Measurements from ENCODE around the gene GDF2.

Gene GDF2

GRCh38 chr10:47322300-47323061 is at the start of gene GDF2:
Gene GDF2 (plus strand): TSS chr10:47322454. CDS start chr10:47322669, 215 bp downstream.
- DNase-seq (ENCODE audit: low read depth in 2 of 2): no peak

- DNase-seq (ENCODE audit: low read depth in 2 of 2): no peak
Measured at GRCh38 chr10:47276071-47276470, 46.2 kb upstream of the GDF2 start.

- no peak for DNase-seq (ENCODE audit: low read depth in 2 of 2)
Measured at GRCh38 chr10:47276576-47277351, 45.5 kb upstream of the GDF2 start.

- DNase-seq (ENCODE audit: low read depth in 2 of 2): peak in 1 of 2 donors; percentile 22
Measured at GRCh38 chr10:47277352-47278151, 44.7 kb upstream of the GDF2 start.

GRCh38 chr10:47278152-47278473 is 44.1 kb upstream of the GDF2 start:
- DNase-seq (ENCODE audit: low read depth in 2 of 2): no peak

- no peak for DNase-seq (ENCODE audit: low read depth in 2 of 2)
Measured at GRCh38 chr10:47278720-47279119, 43.5 kb upstream of the GDF2 start.

- no peak for DNase-seq (ENCODE audit: low read depth in 2 of 2)
Measured at GRCh38 chr10:47279276-47279675, 43.0 kb upstream of the GDF2 start.

- no peak for DNase-seq (ENCODE audit: low read depth in 2 of 2)
Measured at GRCh38 chr10:47282005-47282656, 40.1 kb upstream of the GDF2 start.

- DNase-seq (ENCODE audit: low read depth in 2 of 2): no peak
Measured at GRCh38 chr10:47282657-47283018, 39.6 kb upstream of the GDF2 start.

- DNase-seq (ENCODE audit: low read depth in 2 of 2): no peak
Measured at GRCh38 chr10:47283101-47283630, 39.1 kb upstream of the GDF2 start.

GRCh38 chr10:47283848-47284247 is 38.4 kb upstream of the GDF2 start:
- DNase-seq (ENCODE audit: low read depth in 2 of 2): no peak

- DNase-seq (ENCODE audit: low read depth in 2 of 2): no peak
Measured at GRCh38 chr10:47285381-47286115, 36.7 kb upstream of the GDF2 start.

GRCh38 chr10:47286116-47286505 is 36.1 kb upstream of the GDF2 start:
- DNase-seq (ENCODE audit: low read depth in 2 of 2): no peak

GRCh38 chr10:47286591-47287315 is 35.5 kb upstream of the GDF2 start:
- DNase-seq (ENCODE audit: low read depth in 2 of 2): no peak

GRCh38 chr10:47287365-47287802 is 34.9 kb upstream of the GDF2 start:
- DNase-seq (ENCODE audit: low read depth in 2 of 2): no peak

- DNase-seq (ENCODE audit: low read depth in 2 of 2): no peak
Measured at GRCh38 chr10:47287805-47288204, 34.4 kb upstream of the GDF2 start.

GRCh38 chr10:47288236-47288635 is 34.0 kb upstream of the GDF2 start:
- no peak for DNase-seq (ENCODE audit: low read depth in 2 of 2)

- DNase-seq (ENCODE audit: low read depth in 2 of 2): no peak
Measured at GRCh38 chr10:47288916-47289495, 33.2 kb upstream of the GDF2 start.

GRCh38 chr10:47289921-47290320 is 32.3 kb upstream of the GDF2 start:
- DNase-seq (ENCODE audit: low read depth in 2 of 2): no peak

GRCh38 chr10:47290338-47290737 is 31.9 kb upstream of the GDF2 start:
- no peak for DNase-seq (ENCODE audit: low read depth in 2 of 2)

Measured in activated CD8-positive, alpha-beta memory T cell treated with anti-CD3 and anti-CD28 coated beads for 4 hours (primary cell).